Measurements from ENCODE around the gene CDSN.

- TF ChIP-seq EZH2 (IDR thresholded peaks at IDR 0.05; ENCODE audit: borderline replicate concordance) = no peak
- TF ChIP-seq, protein P1, sequence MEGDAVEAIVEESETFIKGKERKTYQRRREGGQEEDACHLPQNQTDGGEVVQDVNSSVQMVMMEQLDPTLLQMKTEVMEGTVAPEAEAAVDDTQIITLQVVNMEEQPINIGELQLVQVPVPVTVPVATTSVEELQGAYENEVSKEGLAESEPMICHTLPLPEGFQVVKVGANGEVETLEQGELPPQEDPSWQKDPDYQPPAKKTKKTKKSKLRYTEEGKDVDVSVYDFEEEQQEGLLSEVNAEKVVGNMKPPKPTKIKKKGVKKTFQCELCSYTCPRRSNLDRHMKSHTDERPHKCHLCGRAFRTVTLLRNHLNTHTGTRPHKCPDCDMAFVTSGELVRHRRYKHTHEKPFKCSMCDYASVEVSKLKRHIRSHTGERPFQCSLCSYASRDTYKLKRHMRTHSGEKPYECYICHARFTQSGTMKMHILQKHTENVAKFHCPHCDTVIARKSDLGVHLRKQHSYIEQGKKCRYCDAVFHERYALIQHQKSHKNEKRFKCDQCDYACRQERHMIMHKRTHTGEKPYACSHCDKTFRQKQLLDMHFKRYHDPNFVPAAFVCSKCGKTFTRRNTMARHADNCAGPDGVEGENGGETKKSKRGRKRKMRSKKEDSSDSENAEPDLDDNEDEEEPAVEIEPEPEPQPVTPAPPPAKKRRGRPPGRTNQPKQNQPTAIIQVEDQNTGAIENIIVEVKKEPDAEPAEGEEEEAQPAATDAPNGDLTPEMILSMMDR (IDR thresholded peaks at IDR 0.05; ENCODE audit: poor library complexity) = no peak
Measured at GRCh38 chr6:31125586-31126363, 5.5 kb upstream of the CDSN start.
